Psoas muscle (tissue), 8 donors: ENCODE results near the gene TMEM51. TPM values are rescaled to one million over a fixed set of nuclear protein-coding genes. Genes with fewer than 3 reads are reported as not detected.

Experiments used
- ATAC-seq, 4 donors: fragments of 200-7000 bp; cut with Tn5 transposase; one replicate each; pipeline ENCODE4 v1.9.1; 2020; ENCODE audit warnings: moderate library complexity in 3 of 4, mild to moderate bottlenecking in 2 of 4
- DNase-seq, 2 donors: peaks; one replicate each; pipeline ENCODE4 v3.0.0-alpha.2; 2020
- H3K27ac ChIP-seq: fragments of 200-600 bp; one replicate; pipeline ENCODE4 v1.8.0; 2022
- H3K27me3 ChIP-seq, 3 donors: fragments of 200-600 bp in 1 of 3; one replicate each; pipeline versions ENCODE4 v1.6.1 to v1.8.0; 2013 to 2022; ENCODE audit warnings: low read length in 2 of 3, mild to moderate bottlenecking in 2 of 3, moderate library complexity in 1 of 3; ENCODE audit not compliant: insufficient read depth in 3 of 3
- H3K36me3 ChIP-seq, 2 donors: fragments of 200-600 bp in 1 of 2; one replicate each; pipeline versions ENCODE4 v1.6.1 to v1.8.0; 2013 to 2022; ENCODE audit warnings: low read depth in 1 of 2, mild to moderate bottlenecking in 1 of 2, moderate library complexity in 1 of 2; ENCODE audit not compliant: insufficient read depth in 1 of 2
- H3K4me1 ChIP-seq: fragments of 200-600 bp; one replicate; pipeline ENCODE4 v1.8.0; 2022
- H3K4me3 ChIP-seq: fragments of 200-600 bp; one replicate; pipeline ENCODE4 v1.8.0; 2022; ENCODE audit warnings: mild to moderate bottlenecking
- H3K9me3 ChIP-seq: fragments of 200-600 bp; one replicate; pipeline ENCODE4 v1.8.0; 2022
- WGBS, 3 donors: extraction: QIAGEN DNeasy Blood & Tissue Kit; methylation state at CpG; one replicate each; pipeline versions ENCODE4 v1.1.6 to v1.1.7; 2013; 5-methylcytosine and 5-hydroxymethylcytosine counted together
- intact Hi-C, 2 donors: fragments of 100-400 bp; cut with DNase I; formaldehyde crosslinking; loops; one replicate each; pipeline versions ENCODE4 v1.11.0 to v1.14.2; 2022
- polyA plus RNA-seq, 3 donors: library from polyadenylated mRNA; stranded (reverse); fragments of 200-250 nt; gene quantifications; one replicate each; pipeline ENCODE4 v1.2.3, GENCODE V29; 2013
- total RNA-seq, 4 donors: library from RNA; stranded (reverse); fragmentation: NEBNext Ultra II Directional in 2 of 4; extraction: Animal tissue kit (Norgen Biotek cat#: 25700) in 2 of 4; gene quantifications; one replicate each; pipeline versions ENCODE4 v1.2.1 to v1.2.4, GENCODE V29; 2021 to 2023
- TF ChIP-seq, protein P1 (sequence below): fragments of 200-600 bp; IDR thresholded peaks from one replicate; pipeline ENCODE4 v1.8.0; 2022; ENCODE audit warnings: antibody characterized with exemption
- donor health status: healthy with polysubstance abuse.
- donor health status: DM: no; HTN: no; CAD: no; lungs with moderate emphysema.
- donor health status: Bipolar disorder and iron deficiency.
- donor health status: healthy.
- donor health status: DM: yes; HTN: yes; CAD: no.
- donor health status: DM: no; HTN: no; CAD: no.
- donor health status: DM: no; HTN: no; CAD: no.
- donor health status: DM: yes; HTN: yes; CAD: no.

The TMEM51 gene
- total and polyA plus RNA-seq, 7 donors, result 0.67 to 1.7 (median 0.97) TPM

GRCh38 chr1:15180189-15180588, 26.6 kb downstream of the TMEM51 start:
- Histone ChIP-seq H3K4me1 (no peaks in the 10 kb centered on the region), H3K9me3 (no peaks in the 10 kb centered on the region), H3K27me3 (no peaks in the 10 kb centered on the region), H3K36me3 (no peaks in the 10 kb centered on the region), H3K27ac (no peak overlapping the region), H3K4me3 (no peak overlapping the region)
- WGBS, 3 donors, result 71 to 80% (median 74%) methylated on average over 7 of the region's 7 CpGs
- no peak for ATAC-seq
- TF ChIP-seq, protein P1, sequence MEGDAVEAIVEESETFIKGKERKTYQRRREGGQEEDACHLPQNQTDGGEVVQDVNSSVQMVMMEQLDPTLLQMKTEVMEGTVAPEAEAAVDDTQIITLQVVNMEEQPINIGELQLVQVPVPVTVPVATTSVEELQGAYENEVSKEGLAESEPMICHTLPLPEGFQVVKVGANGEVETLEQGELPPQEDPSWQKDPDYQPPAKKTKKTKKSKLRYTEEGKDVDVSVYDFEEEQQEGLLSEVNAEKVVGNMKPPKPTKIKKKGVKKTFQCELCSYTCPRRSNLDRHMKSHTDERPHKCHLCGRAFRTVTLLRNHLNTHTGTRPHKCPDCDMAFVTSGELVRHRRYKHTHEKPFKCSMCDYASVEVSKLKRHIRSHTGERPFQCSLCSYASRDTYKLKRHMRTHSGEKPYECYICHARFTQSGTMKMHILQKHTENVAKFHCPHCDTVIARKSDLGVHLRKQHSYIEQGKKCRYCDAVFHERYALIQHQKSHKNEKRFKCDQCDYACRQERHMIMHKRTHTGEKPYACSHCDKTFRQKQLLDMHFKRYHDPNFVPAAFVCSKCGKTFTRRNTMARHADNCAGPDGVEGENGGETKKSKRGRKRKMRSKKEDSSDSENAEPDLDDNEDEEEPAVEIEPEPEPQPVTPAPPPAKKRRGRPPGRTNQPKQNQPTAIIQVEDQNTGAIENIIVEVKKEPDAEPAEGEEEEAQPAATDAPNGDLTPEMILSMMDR, result no peak
- intact Hi-C loops, result no loop called here
- no peak for DNase-seq

DNA sequence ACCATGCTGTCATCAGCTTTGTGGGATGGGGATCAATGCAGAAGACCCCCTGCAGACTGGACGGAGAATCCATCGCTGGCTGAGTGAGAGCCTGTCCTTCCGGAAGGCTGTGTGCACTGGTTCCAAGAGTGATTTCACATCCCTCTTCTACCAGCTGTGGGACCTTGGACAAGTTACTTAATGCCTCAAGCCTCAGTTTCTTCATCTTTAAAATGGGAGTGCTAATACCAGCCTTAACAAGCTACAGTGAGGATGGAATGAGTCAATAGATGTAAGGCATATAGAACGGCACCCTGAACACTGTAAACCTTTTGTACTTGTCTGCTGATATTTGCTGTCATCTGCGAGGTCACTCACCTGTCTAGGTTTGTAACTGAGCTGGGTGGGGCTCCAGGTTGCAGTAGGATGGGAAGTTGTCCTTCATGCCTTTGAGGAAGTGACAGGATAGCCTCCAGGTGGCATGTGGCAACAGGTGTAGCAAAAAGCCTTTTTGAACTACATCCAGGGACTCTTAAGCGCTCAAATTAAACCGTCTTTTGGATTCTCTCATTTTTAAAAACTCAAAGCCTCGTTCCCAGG, 27.5 kb downstream of the TMEM51 start:
- H3K36me3 ChIP-seq, result no peaks in the 10 kb centered on the region
- H3K9me3 ChIP-seq, result no peaks in the 10 kb centered on the region
- TF ChIP-seq, protein P1, result no peak
- H3K4me3 ChIP-seq, result no peak overlapping the region
- H3K27me3 ChIP-seq, result no peaks in the 10 kb centered on the region
- no peak for DNase-seq
- no peak for ATAC-seq
- no peaks in the 10 kb centered on the region for H3K4me1 ChIP-seq
- H3K27ac ChIP-seq, result no peak overlapping the region
- intact Hi-C loops, result no loop called here
- 88 to 91% (median 89%) methylated on average over 8 of the region's 8 CpGs for WGBS, 3 donors

- no peak overlapping the region for H3K27ac ChIP-seq
- no peaks in the 10 kb centered on the region for H3K27me3 ChIP-seq
- DNase-seq, result no peak
- no peaks in the 10 kb centered on the region for H3K36me3 ChIP-seq
- H3K4me1 ChIP-seq, result no peaks in the 10 kb centered on the region
- H3K9me3 ChIP-seq, result no peaks in the 10 kb centered on the region
- TF ChIP-seq, protein P1, result no peak
- intact Hi-C loops, result no loop called here
- no peak for ATAC-seq
- 71 to 77% (median 75%) methylated on average over 10 of the region's 10 CpGs for WGBS, 3 donors
- no peak overlapping the region for H3K4me3 ChIP-seq
Measured at GRCh38 chr1:15181564-15181963, 28.0 kb downstream of the TMEM51 start.

DNA sequence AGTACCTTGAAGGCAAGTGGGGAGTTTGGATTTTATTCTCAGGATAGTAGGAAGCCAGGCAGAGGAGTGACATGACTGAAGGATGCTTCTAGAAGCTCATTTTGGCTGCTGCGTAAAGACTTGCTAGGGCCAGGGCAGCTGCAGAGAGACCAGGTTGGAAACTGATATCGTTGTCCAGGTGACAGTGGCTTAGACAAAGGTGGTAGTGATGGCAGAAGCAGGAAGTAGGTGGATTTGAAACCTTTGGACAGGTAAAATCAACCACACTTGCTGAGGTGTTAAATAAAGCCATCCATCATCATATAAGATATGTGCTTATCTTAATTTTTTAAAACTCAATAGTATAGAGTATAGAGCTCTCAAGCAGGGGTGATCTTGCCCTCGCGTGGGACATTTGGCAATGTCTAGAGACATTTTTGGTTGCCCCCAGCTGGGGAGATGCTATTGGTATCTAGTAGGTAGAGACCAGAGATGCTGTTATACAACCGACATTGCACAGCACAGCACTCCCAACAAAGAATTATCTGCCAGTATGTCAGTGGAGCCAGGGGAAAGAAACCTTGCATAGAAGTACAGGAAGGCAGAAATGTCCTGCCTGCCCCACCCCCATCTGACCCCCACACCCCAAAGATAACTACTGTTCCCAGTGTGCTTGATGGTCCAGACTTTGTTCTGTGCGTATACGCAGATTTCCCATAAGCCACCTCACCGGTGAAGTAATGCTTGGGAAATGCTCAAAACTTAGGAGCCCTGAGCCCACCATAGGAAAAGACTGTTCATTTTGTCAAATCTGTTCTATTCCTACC, 31.1 kb downstream of the TMEM51 start:
- DNase-seq (no peak), ATAC-seq (no peak)
- WGBS, 3 donors, result 81 to 89% (median 87%) methylated on average over 8 of the region's 8 CpGs
- Histone ChIP-seq H3K27ac (no peak overlapping the region), H3K4me1 (no peaks in the 10 kb centered on the region), H3K9me3 (no peaks in the 10 kb centered on the region), H3K4me3 (no peak overlapping the region), H3K27me3 (no peaks in the 10 kb centered on the region), H3K36me3 (no peaks in the 10 kb centered on the region)
- TF ChIP-seq, protein P1, result no peak
- intact Hi-C loops, result no loop called here
